HepG2 (cell line): ENCODE data around the gene HOXC9. TPM values are rescaled to one million over a fixed set of nuclear protein-coding genes. Genes with fewer than 3 reads are reported as not detected.

Experiments used
- CBX2 ChIP-seq, 2 experiments: fragments of 200-600 bp in 1 of 2; sonication (generic); formaldehyde crosslinking in 1 of 2; IDR thresholded peaks; 2 replicates each; pipeline versions ENCODE4 v1.7.0 to v1.8.1; 2018 to 2022; ENCODE audit warnings: low read depth in 2 of 2, low read length in 1 of 2, mild to moderate bottlenecking in 1 of 2, missing genetic modification reagents in 1 of 2
- CENPX ChIP-seq: sonication (generic); formaldehyde crosslinking; IDR thresholded peaks from 2 replicates; pipeline ENCODE4 v1.9.0; 2021; ENCODE audit warnings: mild to moderate bottlenecking, missing genetic modification reagents, moderate library complexity
- ELF1 ChIP-seq: sonication (generic); formaldehyde crosslinking; IDR thresholded peaks from 2 replicates; pipeline ENCODE4 v1.4.0; 2020; ENCODE audit warnings: missing genetic modification reagents
- HDAC2 ChIP-seq: sonication (generic); formaldehyde crosslinking; IDR thresholded peaks from 2 replicates; pipeline ENCODE4 v1.4.0; 2020; ENCODE audit warnings: missing genetic modification reagents
- HNRNPLL ChIP-seq: fragments of 200-400 bp; formaldehyde crosslinking; IDR thresholded peaks from 2 replicates; pipeline ENCODE4 v1.6.1; 2017; ENCODE audit warnings: mild to moderate bottlenecking, low read depth, low read length; ENCODE audit not compliant: poor library complexity, severe bottlenecking
- NFRKB ChIP-seq: fragments of 450-650 bp; IDR thresholded peaks from 2 replicates; pipeline ENCODE4 v1.6.1; 2017
- RXRA ChIP-seq: sonication (generic); formaldehyde crosslinking; IDR thresholded peaks from 2 replicates; pipeline ENCODE4 v1.5.1; 2020; ENCODE audit warnings: missing genetic modification reagents
- SOX6 ChIP-seq, 2 experiments: fragments of 450-650 bp in 1 of 2; sonication (generic) in 1 of 2; formaldehyde crosslinking in 1 of 2; IDR thresholded peaks; 2 replicates each; pipeline versions ENCODE4 v1.4.0 to v1.6.1; 2017 to 2020; ENCODE audit warnings: antibody characterized with exemption in 1 of 2, mild to moderate bottlenecking in 1 of 2, missing genetic modification reagents in 1 of 2
- ZBTB42 ChIP-seq: sonication (generic); formaldehyde crosslinking; IDR thresholded peaks from 2 replicates; pipeline ENCODE4 v1.5.0; 2020; ENCODE audit warnings: mild to moderate bottlenecking, missing genetic modification reagents
- ZBTB7B ChIP-seq: sonication (generic); formaldehyde crosslinking; IDR thresholded peaks from 2 replicates; pipeline ENCODE4 v1.4.0; 2020; ENCODE audit warnings: missing genetic modification reagents
- ZBTB8A ChIP-seq: sonication (generic); formaldehyde crosslinking; IDR thresholded peaks from 2 replicates; pipeline ENCODE4 v1.4.0; 2020; ENCODE audit warnings: mild to moderate bottlenecking, low read depth, missing genetic modification reagents, borderline replicate concordance
- ZNF121 ChIP-seq: sonication (generic); formaldehyde crosslinking; IDR thresholded peaks from 2 replicates; pipeline ENCODE4 v1.5.0; 2020; ENCODE audit warnings: mild to moderate bottlenecking, missing genetic modification reagents
- ZNF276 ChIP-seq: sonication (generic); formaldehyde crosslinking; IDR thresholded peaks from 2 replicates; pipeline ENCODE4 v1.4.0; 2020; ENCODE audit warnings: mild to moderate bottlenecking, low read depth, missing genetic modification reagents
- ZNF34 ChIP-seq: sonication (generic); formaldehyde crosslinking; IDR thresholded peaks from 2 replicates; pipeline ENCODE4 v1.4.0; 2020; ENCODE audit warnings: mild to moderate bottlenecking, missing genetic modification reagents, borderline replicate concordance
- ZNF639 ChIP-seq: conservative IDR thresholded peaks from 2 replicates; pipeline ENCODE4 v1.6.1; 2018; ENCODE audit warnings: missing genetic modification reagents
- polyA plus RNA-seq, 8 experiments: library from polyadenylated mRNA; depleted of rRNA in 3 of 8; stranded (reverse) in 7 of 8; unstranded in 1 of 8; fragments of >200 nt; fragmentation: Illumina TruSeq in 4 of 8; extraction: Trizol in 4 of 8; gene quantifications; 2 replicates each; pipeline versions ENCODE4 v1.2.1 to v1.2.3, GENCODE V29; 2011 to 2016; ENCODE audit warnings: low read depth in 4 of 8, missing spikeins in 1 of 8, mixed read lengths in 1 of 8; ENCODE audit not compliant: insufficient read depth in 1 of 8
- total RNA-seq, 5 experiments: library from RNA; depleted of rRNA; stranded (reverse); fragments of >200 nt; fragmentation: Illumina TruSeq; extraction: Trizol; gene quantifications; 2 replicates each; pipeline ENCODE4 v1.2.3, GENCODE V29; 2016; ENCODE audit warnings: low read depth in 1 of 5
- TF ChIP-seq, protein P1 (sequence below): sonication (generic); formaldehyde crosslinking; IDR thresholded peaks from 2 replicates; pipeline ENCODE4 v1.4.0; 2020; ENCODE audit warnings: missing genetic modification reagents
- TF ChIP-seq, protein P2 (sequence below): sonication (generic); formaldehyde crosslinking; IDR thresholded peaks from 2 replicates; pipeline ENCODE4 v1.4.0; 2020; ENCODE audit warnings: missing genetic modification reagents
- TF ChIP-seq, protein P3 (sequence below): sonication (generic); formaldehyde crosslinking; IDR thresholded peaks from 2 replicates; pipeline ENCODE4 v1.8.1; 2023; ENCODE audit warnings: mild to moderate bottlenecking, missing genetic modification reagents, borderline replicate concordance
- TF ChIP-seq, protein P4 (sequence below): sonication (generic); formaldehyde crosslinking; conservative IDR thresholded peaks from 2 replicates; pipeline ENCODE4 v1.8.0; 2022; ENCODE audit warnings: low read depth, missing genetic modification reagents
- TF ChIP-seq, protein P5 (sequence below): sonication (generic); formaldehyde crosslinking; IDR thresholded peaks from 2 replicates; pipeline ENCODE4 v1.4.0; 2020; ENCODE audit warnings: mild to moderate bottlenecking, missing genetic modification reagents

HOXC9 gene
- total and polyA plus RNA-seq, 2 of the 13 experiments (the other 11 are each of a cell fraction or from before 2014, with no cell fraction given): 0.11 to 1.1 TPM

DNA sequence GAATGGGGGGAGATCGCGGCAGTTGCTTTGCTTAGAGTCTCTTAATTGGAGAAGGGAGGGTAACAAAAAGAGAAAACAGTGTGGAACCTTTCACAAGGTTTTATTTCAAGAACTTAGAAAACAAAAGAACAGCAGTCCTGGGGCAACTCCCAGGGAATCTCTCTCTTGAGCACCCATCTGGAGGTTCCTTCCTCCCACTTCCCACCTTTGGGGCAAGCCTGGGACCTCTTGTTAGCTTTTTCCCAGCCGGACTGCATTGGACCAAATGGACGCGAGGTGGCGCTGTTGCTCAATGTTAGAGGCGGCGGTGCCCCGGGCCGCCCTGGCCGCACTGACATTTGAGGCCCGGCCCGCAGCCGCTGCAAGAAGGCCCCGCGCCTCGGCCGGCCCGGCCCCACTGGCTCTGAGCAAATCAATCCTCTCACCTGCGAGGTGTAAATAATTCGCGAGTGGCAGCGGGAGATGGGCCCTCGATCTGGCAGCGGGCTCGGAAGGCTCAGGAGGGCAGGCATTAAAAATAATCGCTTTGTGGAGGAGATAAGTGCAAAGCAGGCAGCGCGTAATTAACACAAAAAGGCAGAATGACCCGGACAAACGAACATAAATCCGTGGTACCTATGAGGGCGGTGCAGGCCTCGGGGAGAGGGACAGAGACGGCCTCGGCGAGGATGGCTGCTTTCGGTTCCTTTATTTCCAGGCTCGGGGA is 6.0 kb downstream of the HOXC9 start (continued):
- TF ChIP-seq RXRA (CRISPR knock-in tag): no peak
- no peak for TF ChIP-seq ZNF276 (CRISPR knock-in tag)
- TF ChIP-seq, protein P1, sequence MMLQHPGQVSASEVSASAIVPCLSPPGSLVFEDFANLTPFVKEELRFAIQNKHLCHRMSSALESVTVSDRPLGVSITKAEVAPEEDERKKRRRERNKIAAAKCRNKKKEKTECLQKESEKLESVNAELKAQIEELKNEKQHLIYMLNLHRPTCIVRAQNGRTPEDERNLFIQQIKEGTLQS: no peak
- no peak for TF ChIP-seq SOX6 (IDR thresholded peaks at IDR 0.05)
- no peak for TF ChIP-seq SOX6 (CRISPR knock-in tag; IDR thresholded peaks at IDR 0.05)
- TF ChIP-seq HDAC2 (CRISPR knock-in tag): no peak
- TF ChIP-seq ZBTB8A (CRISPR knock-in tag): no peak
- TF ChIP-seq, protein P2, sequence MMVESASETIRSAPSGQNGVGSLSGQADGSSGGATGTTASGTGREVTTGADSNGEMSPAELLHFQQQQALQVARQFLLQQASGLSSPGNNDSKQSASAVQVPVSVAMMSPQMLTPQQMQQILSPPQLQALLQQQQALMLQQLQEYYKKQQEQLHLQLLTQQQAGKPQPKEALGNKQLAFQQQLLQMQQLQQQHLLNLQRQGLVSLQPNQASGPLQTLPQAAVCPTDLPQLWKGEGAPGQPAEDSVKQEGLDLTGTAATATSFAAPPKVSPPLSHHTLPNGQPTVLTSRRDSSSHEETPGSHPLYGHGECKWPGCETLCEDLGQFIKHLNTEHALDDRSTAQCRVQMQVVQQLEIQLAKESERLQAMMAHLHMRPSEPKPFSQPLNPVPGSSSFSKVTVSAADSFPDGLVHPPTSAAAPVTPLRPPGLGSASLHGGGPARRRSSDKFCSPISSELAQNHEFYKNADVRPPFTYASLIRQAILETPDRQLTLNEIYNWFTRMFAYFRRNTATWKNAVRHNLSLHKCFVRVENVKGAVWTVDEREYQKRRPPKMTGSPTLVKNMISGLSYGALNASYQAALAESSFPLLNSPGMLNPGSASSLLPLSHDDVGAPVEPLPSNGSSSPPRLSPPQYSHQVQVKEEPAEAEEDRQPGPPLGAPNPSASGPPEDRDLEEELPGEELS (CRISPR knock-in tag): 0 out of 2 replicates have a peak, but pooled peaks have one; percentile 10
- TF ChIP-seq, protein P3, sequence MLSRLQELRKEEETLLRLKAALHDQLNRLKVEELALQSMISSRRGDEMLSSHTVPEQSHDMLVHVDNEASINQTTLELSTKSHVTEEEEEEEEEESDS (CRISPR knock-in tag): no peak
- TF ChIP-seq NFRKB: no peak
- TF ChIP-seq, protein P4, sequence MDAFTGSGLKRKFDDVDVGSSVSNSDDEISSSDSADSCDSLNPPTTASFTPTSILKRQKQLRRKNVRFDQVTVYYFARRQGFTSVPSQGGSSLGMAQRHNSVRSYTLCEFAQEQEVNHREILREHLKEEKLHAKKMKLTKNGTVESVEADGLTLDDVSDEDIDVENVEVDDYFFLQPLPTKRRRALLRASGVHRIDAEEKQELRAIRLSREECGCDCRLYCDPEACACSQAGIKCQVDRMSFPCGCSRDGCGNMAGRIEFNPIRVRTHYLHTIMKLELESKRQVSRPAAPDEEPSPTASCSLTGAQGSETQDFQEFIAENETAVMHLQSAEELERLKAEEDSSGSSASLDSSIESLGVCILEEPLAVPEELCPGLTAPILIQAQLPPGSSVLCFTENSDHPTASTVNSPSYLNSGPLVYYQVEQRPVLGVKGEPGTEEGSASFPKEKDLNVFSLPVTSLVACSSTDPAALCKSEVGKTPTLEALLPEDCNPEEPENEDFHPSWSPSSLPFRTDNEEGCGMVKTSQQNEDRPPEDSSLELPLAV: no peak
- TF ChIP-seq ELF1 (CRISPR knock-in tag): no peak
- TF ChIP-seq, protein P5, sequence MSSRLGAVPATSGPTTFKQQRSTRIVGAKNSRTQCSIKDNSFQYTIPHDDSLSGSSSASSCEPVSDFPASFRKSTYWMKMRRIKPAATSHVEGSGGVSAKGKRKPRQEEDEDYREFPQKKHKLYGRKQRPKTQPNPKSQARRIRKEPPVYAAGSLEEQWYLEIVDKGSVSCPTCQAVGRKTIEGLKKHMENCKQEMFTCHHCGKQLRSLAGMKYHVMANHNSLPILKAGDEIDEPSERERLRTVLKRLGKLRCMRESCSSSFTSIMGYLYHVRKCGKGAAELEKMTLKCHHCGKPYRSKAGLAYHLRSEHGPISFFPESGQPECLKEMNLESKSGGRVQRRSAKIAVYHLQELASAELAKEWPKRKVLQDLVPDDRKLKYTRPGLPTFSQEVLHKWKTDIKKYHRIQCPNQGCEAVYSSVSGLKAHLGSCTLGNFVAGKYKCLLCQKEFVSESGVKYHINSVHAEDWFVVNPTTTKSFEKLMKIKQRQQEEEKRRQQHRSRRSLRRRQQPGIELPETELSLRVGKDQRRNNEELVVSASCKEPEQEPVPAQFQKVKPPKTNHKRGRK (CRISPR knock-in tag): no peak
- TF ChIP-seq ZNF34 (CRISPR knock-in tag): no peak
- peak; percentile 35 for TF ChIP-seq HNRNPLL
- TF ChIP-seq ZBTB7B (CRISPR knock-in tag): no peak
- no peak for TF ChIP-seq ZNF639 (CRISPR knock-in tag)
- TF ChIP-seq ZBTB42 (CRISPR knock-in tag): no peak
- TF ChIP-seq ZNF121 (CRISPR knock-in tag): 0 out of 2 replicates have a peak, but pooled peaks have one; percentile 19
- no peak for TF ChIP-seq CENPX
- peak; percentile 95; the same call in 1 of the 2 replicates for TF ChIP-seq CBX2 (IDR thresholded peaks at IDR 0.05; ENCODE audit: low read depth, low read length)
- TF ChIP-seq CBX2 (CRISPR knock-in tag; IDR thresholded peaks at IDR 0.05; ENCODE audit: low read depth): peak; percentile 96
